GM23338 (cell line): Measurements from ENCODE around the gene SLC8A1.

Experiments
- CREB1 ChIP-seq: fragments of 250-450 bp; sonication (Bioruptor Pico); IDR thresholded peaks from 2 replicates; pipeline ENCODE4 v1.5.0; 2020; ENCODE audit warnings: low read depth, mild to moderate bottlenecking, moderate library complexity
- CTCF ChIP-seq, 2 experiments: fragments of 200-600 bp in 1 of 2; sonication (generic) in 1 of 2; conservative IDR thresholded peaks; 2 replicates each; pipeline versions ENCODE4 v1.5.1 to v1.6.1; 2016 to 2017; ENCODE audit warnings: antibody characterized with exemption in 2 of 2, low read depth in 2 of 2, mild to moderate bottlenecking in 2 of 2, moderate library complexity in 1 of 2
- EZH2phosphoT487 ChIP-seq: fragments of 200-600 bp; sonication (generic); IDR thresholded peaks from one replicate; pipeline ENCODE4 v1.8.1; 2018; ENCODE audit warnings: antibody characterized with exemption; ENCODE audit not compliant: unreplicated experiment
- POLR2AphosphoS5 ChIP-seq: IDR thresholded peaks from 2 replicates; pipeline ENCODE4 v1.6.1; 2016; ENCODE audit warnings: antibody characterized with exemption, low read depth

GRCh38 chr2:40204268-40204667 is 247.6 kb downstream of the SLC8A1 start:
- TF ChIP-seq EZH2phosphoT487 = no peak
- TF ChIP-seq CTCF (conservative IDR thresholded peaks at IDR 0.05; ENCODE audit: low read depth in 2 of 2) = no peak
- TF ChIP-seq POLR2AphosphoS5 = no peak
- no peak for TF ChIP-seq CREB1 (CRISPR knock-in tag)
